H7 (cell line): ENCODE measurements around the gene C11orf71. TPM values are rescaled to one million over a fixed set of nuclear protein-coding genes. Genes with fewer than 3 reads are reported as not detected.

Experiments
- DNase-seq: peaks from one replicate; pipeline ENCODE4 v3.0.0; 2012
- H3K27me3 ChIP-seq: 2 replicates; pipeline ENCODE4 v1.6.0; 2011; ENCODE audit warnings: mild to moderate bottlenecking, low read length; ENCODE audit not compliant: control insufficient read depth, insufficient read depth
- H3K36me3 ChIP-seq: replicated peaks from 2 replicates; pipeline ENCODE4 v1.5.1; 2011; ENCODE audit warnings: low read length; ENCODE audit not compliant: control insufficient read depth, insufficient read depth
- H3K4me3 ChIP-seq: 2 replicates; pipeline ENCODE4 v1.5.1; 2011; ENCODE audit warnings: low read depth, mild to moderate bottlenecking, control low read depth, low read length, moderate library complexity; ENCODE audit not compliant: insufficient read depth
- total RNA-seq: library from RNA; depleted of rRNA; stranded (reverse); fragments of >200 nt; shearing (Covaris generic); gene quantifications from 2 replicates; pipeline ENCODE4 v1.2.3, GENCODE V29; 2014; rRNA removed

The C11orf71 gene
- total RNA-seq, 1 experiment from 2014 or later = 11.1 TPM

DNA sequence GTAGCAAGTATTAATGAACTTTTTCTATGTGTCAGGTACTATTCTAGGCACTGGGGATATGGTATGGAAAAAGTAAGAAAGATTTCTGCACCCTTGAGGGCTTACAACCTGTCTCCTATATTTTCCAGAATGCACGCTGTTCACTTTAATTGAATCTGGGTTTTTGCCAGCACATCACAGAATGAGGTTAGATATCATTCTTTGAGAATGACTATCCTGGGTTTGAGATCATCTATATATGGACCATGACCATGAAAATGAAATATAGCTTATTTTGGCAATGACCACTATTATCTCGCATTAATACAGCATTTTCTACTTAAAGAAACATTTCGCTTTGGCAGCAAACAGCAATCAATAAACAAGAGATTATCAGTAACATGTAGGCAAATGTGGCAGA is 46.9 kb downstream of the C11orf71 start:
- Histone ChIP-seq H3K4me3 (no peak overlapping the region), H3K27me3 (no peaks in the 10 kb centered on the region), H3K36me3 (no peaks in the 10 kb centered on the region)
- no peak for DNase-seq

DNA sequence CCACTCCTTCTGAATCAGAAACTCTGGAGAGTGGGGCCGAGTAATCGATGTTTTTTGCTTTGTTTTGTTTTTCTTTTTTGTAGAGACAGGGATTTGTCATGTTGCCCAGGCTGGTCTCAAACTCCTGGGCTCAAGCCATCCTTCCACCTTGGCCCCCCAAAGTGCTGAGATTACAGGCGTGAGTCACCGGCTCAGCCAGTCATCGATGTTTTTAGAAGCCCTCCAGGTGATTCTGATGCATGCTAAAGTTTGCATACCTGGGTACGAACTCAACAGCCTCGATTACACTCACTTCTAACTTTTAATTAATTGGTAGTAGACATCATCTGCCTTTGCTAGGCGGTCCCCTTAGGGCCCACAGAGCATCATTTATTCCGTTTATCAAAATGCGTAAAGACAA is 50.3 kb downstream of the C11orf71 start:
- Histone ChIP-seq H3K36me3 (no peaks in the 10 kb centered on the region), H3K27me3 (no peaks in the 10 kb centered on the region), H3K4me3 (no peak overlapping the region)
- DNase-seq = no peak

Other genes starting within 250 kb of the C11orf71 start
- not detected in 2 replicates for gene NNMT, start 104.1 kb downstream of the C11orf71 start, total RNA-seq
- gene RBM7, start 155 bp upstream of the C11orf71 start, total RNA-seq = 30.0 and 43.3 TPM in 2 replicates
- 116 and 122 TPM in 2 replicates for gene REXO2, start 39.0 kb upstream of the C11orf71 start, total RNA-seq
- not detected in 2 replicates for gene NXPE1, start 159.4 kb upstream of the C11orf71 start, total RNA-seq
- not detected in 2 replicates for gene NXPE4, start 195.3 kb upstream of the C11orf71 start, total RNA-seq